ENCODE data around the gene ASXL1. TPM values are rescaled to one million over a fixed set of nuclear protein-coding genes. Genes with fewer than 3 reads are reported as not detected.

The ASXL1 gene
- total RNA-seq, 1 donor: 61.7 TPM

- no peak overlapping the region for H3K4me3 ChIP-seq (ENCODE audit: low read depth, low read length)
- DNase-seq (ENCODE audit: low read depth): no peak
- TF ChIP-seq, protein P1, sequence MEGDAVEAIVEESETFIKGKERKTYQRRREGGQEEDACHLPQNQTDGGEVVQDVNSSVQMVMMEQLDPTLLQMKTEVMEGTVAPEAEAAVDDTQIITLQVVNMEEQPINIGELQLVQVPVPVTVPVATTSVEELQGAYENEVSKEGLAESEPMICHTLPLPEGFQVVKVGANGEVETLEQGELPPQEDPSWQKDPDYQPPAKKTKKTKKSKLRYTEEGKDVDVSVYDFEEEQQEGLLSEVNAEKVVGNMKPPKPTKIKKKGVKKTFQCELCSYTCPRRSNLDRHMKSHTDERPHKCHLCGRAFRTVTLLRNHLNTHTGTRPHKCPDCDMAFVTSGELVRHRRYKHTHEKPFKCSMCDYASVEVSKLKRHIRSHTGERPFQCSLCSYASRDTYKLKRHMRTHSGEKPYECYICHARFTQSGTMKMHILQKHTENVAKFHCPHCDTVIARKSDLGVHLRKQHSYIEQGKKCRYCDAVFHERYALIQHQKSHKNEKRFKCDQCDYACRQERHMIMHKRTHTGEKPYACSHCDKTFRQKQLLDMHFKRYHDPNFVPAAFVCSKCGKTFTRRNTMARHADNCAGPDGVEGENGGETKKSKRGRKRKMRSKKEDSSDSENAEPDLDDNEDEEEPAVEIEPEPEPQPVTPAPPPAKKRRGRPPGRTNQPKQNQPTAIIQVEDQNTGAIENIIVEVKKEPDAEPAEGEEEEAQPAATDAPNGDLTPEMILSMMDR (IDR thresholded peaks at IDR 0.05; ENCODE audit: insufficient read depth, low read depth, low read length): no peak
Measured at GRCh38 chr20:32434434-32434833, 76.3 kb downstream of the ASXL1 start.

- TF ChIP-seq, protein P1 (IDR thresholded peaks at IDR 0.05; ENCODE audit: insufficient read depth, low read depth, low read length): no peak
- H3K4me3 ChIP-seq (ENCODE audit: low read depth, low read length): no peak overlapping the region
- no peak for DNase-seq (ENCODE audit: low read depth)
Measured at GRCh38 chr20:32435449-32436107, 77.4 kb downstream of the ASXL1 start.

GRCh38 chr20:32436142-32436861 is 78.2 kb downstream of the ASXL1 start:
- H3K4me3 ChIP-seq (ENCODE audit: low read depth, low read length): no peak overlapping the region
- DNase-seq (ENCODE audit: low read depth): no peak
- TF ChIP-seq, protein P1 (IDR thresholded peaks at IDR 0.05; ENCODE audit: insufficient read depth, low read depth, low read length): no peak

GRCh38 chr20:32436968-32437367 is 78.8 kb downstream of the ASXL1 start:
- no peak overlapping the region for H3K4me3 ChIP-seq (ENCODE audit: low read depth, low read length)
- DNase-seq (ENCODE audit: low read depth): no peak
- TF ChIP-seq, protein P1 (IDR thresholded peaks at IDR 0.05; ENCODE audit: insufficient read depth, low read depth, low read length): no peak

GRCh38 chr20:32437391-32438074 is 79.4 kb downstream of the ASXL1 start:
- no peak overlapping the region for H3K4me3 ChIP-seq (ENCODE audit: low read depth, low read length)
- DNase-seq (ENCODE audit: low read depth): no peak
- TF ChIP-seq, protein P1 (IDR thresholded peaks at IDR 0.05; ENCODE audit: insufficient read depth, low read depth, low read length): peak; percentile 36

DNA sequence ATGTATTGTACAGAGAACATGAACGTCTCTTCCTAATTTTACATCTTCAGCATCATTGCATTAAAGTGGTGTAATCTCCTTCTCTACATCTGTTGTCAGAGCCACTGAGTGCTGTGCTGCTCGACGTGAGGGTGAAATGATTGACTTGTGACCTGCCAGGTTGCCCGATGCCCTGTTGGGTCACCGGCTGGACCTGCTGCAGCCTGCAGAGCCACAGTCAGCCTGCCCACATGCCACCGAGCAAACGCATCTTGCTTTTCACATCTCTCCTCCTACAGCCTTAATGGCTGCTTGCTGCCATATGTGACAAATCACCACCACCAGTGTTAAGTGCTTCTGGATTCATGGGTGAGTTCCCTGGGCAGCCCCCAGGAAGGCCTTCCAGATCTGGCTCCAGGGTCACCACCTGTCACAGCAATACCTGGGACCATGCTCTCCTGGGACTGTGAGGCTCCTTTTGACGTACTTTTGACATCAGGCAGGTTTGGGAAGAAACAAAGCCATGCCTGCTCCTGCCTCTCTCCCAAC is 80.3 kb downstream of the ASXL1 start:
- DNase-seq (ENCODE audit: low read depth): no peak
- H3K4me3 ChIP-seq (ENCODE audit: low read depth, low read length): no peak overlapping the region
- TF ChIP-seq, protein P1 (IDR thresholded peaks at IDR 0.05; ENCODE audit: insufficient read depth, low read depth, low read length): no peak
